GOT3 (cell line): ENCODE results near the gene OPA3.

ENCODE experiments used
- DNase-seq: peaks from one replicate; lab custom pipeline; 2025; ENCODE audit warnings: mixed read lengths; lab: John Stamatoyannopoulos, UW

The OPA3 gene

DNA sequence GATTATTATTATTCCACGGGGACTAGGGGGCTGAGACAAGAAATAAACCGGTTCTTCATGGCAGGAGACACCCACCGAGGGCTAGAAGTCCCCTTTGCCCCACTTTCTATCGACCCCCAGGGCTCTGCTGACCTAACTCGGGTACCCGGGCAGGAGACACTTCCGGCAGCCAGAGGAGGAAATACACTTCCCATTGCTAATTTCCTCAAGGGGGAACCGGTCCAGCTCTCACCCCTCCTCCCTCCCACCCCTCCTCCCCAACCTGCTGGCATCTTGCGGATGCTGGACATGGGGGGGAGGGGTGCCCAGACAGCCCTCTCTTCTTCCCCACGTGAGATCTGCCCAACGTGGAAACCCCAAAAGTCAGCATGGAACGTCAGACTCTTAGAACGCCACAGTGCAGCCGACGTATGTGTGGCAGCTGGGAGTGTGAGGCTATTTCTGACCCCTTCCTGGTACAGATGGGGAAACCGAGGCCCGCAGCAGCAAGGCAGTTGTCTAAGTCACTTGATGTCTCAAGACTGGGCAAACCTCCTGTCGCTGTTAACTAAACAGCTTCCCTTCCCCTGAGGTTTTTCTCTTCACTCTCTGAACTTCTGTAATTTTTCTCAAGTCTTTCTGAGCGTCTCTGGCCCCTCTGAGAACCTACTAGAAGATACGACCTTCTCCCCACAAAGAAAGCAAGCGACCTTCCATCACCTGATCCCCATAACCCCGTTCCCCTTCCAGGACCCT lies 13.8 kb upstream of the OPA3 start:
- DNase-seq, result no peak

DNA sequence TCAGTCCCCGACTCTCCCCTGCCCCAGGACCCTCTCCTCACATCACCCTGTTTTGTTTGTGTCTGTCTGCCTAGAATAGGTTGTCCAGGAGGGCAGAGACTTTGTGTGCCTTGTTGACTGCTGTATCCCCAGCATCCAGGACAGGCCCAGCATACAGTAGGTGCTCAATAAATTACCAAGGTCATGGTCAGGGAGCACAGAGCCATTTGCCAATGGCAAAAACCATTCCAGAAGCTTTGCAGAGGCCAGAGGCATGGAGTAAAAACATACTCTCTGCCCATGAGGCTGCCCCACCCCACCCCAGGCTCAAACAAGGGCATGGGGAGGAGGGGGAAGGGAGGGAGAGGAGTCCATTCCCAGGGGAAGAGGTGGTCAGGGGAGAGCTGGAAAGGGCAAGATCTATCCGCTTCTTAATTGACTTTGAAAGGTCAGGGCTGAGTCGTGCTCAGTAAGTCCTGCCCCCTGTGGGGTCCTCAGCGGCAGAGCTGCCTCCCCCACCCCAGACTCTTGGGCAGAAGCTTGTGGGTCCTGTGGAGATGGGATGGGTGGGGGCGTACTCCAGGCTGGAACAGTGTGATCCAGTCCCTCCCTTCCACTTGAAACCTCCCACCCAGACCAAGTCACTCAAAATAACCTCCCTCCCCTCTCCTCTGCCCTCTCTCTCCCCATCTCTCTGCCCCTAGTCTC lies 13.0 kb upstream of the OPA3 start:
- DNase-seq, result no peak

GRCh38 chr19:45595814-45596213 lies 11.2 kb upstream of the OPA3 start:
- DNase-seq, result no peak

DNA sequence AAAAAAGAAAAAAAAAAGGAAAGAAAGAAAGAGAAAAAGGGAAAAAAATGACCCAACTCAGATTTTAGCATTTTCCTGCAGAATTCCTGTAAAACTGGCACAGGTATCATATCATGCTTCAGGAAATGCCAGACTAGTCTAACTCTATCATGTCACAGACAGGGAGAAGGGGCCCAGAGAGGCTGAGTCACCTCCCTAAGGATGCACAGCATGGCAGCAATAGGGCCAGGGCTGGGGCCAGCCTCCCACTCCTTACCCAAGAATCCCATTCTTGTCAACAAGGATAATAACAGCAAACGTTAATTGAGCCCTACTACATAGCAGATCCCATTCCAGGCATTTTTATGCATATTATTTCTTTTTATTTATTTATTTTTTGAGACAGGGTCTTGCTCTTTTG lies 8.9 kb upstream of the OPA3 start:
- DNase-seq, result no peak

DNA sequence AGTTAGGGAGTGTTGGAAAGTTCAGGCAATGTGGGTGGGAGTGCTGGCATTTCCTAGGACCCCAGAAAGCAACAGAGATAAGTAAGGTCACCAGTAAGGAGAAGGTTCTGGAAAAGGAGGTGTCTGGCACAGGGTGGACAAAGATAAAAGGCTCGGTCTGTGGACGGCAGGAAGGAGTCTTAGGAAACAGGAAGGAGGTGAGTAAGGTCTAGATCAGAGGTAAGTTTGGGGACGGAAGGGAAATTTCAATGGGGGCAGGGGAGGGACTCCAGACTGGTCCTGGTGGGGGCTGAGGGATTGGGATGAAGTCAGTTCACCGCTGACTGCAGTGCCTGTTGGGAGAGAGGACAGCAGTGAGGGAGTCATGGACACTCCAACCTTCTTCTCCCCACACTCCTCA lies 7.8 kb upstream of the OPA3 start:
- no peak for DNase-seq

DNA sequence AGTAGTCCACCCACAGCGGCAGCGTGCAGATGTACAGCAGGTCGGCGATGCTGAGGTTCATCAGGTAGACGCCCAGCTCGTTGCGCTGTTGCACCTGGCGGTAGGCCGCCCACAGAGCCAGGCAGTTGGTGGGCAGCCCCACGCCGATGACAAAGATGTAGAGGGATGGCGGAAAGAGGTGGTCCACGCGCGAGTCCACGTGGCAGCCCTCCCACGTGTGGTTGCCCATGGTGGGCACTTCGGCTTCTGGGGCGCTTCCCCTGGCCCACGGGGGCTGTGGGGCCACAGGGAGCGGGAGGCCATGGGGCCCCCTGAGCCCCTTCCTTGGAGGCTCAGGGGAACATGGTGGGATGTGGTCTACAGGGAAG lies 7.0 kb upstream of the OPA3 start:
- no peak for DNase-seq

GRCh38 chr19:45591004-45591637 lies 6.5 kb upstream of the OPA3 start:
- DNase-seq, result no peak

GRCh38 chr19:45590300-45591003 lies 5.8 kb upstream of the OPA3 start:
- no peak for DNase-seq

GRCh38 chr19:45589768-45590167 lies 5.2 kb upstream of the OPA3 start:
- no peak for DNase-seq

GRCh38 chr19:45587873-45588272 lies 3.3 kb upstream of the OPA3 start:
- no peak for DNase-seq

- no peak for DNase-seq
These were observed 566 bp upstream of the OPA3 start for GRCh38 chr19:45585158-45585577.

GRCh38 chr19:45581576-45581975 lies 3.0 kb downstream of the OPA3 start:
- no peak for DNase-seq

- DNase-seq, result no peak
These were observed 5.7 kb downstream of the OPA3 start for GRCh38 chr19:45578861-45579260.

DNA sequence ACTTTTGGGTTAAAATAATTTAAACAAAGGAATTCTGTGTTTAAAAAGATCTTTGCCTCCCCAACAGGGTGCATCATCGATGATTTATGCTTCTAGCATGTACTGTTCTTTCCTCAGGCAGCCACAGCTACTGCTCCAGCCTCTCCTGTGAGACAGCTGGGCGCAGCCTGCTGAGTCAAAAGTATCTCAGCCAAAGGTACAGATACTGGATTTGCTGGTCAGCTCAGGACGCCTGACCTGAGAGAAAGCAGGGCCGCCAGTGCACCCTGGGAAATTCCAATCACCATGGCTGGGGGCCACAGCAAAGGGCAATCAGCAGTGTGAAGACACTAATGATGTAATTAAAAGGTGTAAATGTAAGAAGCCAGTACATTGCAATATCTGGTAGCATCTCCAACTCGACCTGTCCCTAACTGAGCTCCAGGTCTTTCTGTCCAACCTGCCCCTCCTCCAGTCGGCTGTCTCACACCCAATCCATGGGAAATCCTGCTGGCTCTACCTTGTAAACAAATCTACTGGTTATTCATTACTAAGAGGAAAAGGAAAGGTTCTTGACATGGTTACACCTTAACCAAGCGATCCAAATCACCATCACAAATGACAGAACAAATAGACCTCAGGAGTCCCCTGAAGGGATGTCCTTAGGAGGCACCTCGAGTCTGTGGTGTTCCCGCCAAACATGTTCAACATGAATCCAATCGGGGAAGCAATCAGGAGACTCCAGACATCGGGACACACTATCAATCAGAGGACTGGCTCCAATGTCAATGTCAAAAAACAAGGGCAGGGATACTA lies 7.3 kb downstream of the OPA3 start:
- DNase-seq, result no peak

DNA sequence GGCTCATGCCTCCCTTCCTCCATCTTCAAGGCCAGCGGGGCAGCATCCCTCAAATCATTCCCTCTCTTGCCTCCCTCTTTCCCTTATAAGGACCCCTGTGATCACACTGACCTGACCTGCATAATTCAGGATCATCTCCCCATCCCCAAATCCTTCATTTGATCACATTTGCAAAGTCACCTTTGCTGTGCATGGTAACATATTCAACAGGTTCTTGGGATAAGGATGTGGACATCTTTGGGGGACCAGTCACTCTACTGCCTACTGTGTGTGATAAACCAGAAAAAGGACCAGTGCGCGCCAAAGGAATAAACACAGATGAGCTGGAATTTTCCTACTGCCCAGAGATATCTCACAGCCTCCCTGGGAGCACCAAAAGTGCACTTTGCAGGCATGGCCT lies 7.9 kb downstream of the OPA3 start:
- no peak for DNase-seq

GRCh38 chr19:45575216-45575615 lies 9.4 kb downstream of the OPA3 start:
- DNase-seq, result no peak

GRCh38 chr19:45574526-45574925 lies 10.1 kb downstream of the OPA3 start:
- no peak for DNase-seq

DNA sequence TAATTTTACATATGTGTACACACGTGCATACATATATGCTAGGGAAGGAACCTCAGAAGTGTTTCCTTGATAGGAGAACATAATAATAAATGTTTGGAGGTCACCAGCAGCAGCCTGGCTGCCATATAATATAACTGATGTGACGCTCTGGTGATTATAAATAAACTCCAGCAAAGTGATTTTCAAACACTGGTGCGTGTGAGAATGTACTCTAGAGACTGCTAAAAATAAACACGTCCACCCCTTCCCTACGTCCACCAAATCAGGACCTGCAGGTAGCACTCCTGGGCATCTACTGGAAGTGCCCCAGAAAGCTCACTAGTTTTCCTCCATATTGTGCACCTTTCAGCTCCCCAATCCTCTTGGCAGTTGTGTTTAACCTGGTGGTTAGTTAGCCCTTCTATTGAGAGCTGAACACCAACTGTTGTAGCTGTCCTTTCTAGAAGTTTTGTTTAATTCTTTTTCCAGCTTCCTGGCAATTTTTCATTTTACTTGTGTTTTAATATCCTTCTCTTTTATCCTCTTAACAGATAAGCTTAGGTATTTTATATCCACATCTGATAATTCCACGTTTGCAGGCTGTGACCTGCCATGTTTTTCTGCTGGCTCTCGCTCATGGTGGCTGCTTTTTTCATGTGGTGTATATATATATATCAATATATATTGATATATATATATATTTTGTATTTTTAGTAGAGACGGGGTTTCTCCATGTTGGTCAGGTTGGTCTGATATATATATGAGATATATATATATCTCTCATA lies 13.0 kb downstream of the OPA3 start:
- no peak for DNase-seq

GRCh38 chr19:45569619-45570421 lies 14.8 kb downstream of the OPA3 start:
- DNase-seq, result no peak

- no peak for DNase-seq
These were observed 15.9 kb downstream of the OPA3 start for GRCh38 chr19:45568732-45569131.
